ENCODE results near the gene SFT2D2.
"Not testable (repeated sequence)": the region's sequence is repeated elsewhere in the genome, so short reads cannot be mapped to it uniquely, and the experiment has no call there.

Gene SFT2D2

GRCh38 chr1:168225476-168226190, at the start of gene SFT2D2:
Gene SFT2D2, plus strand, starts transcription at chr1:168226004. Its CDS starts 76 bp downstream, at chr1:168226080.
- DNase-seq = peak; percentile 83

DNA sequence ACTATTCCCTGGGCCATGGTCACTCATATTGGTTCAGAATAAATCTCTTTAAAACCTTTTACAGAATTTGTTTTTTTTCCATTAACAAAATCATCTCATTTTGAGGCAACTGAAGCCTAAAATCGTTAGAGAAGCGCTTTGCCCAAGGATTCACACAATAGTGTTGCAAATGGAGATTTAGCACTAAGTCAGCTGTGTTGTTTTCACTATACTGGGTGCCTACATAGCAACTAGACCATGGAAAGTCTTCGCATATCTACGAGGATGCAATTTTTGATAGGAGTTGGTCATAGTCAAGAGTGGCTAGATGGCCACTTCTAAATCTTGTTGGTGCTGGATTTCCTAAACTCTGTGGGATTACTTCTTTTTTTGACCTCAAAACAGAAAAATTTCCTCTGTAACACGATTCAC, 47.6 kb upstream of the SFT2D2 start:
- no peak for DNase-seq

- peak; percentile 92 for DNase-seq
These were observed 47.0 kb upstream of the SFT2D2 start, which contains the start of gene TIPRL for GRCh38 chr1:168178638-168179437. Gene TIPRL, plus strand, starts transcription at chr1:168178962. Its CDS starts 116 bp downstream, at chr1:168179078.

- DNase-seq = no peak
These were observed 46.2 kb upstream of the SFT2D2 start for GRCh38 chr1:168179438-168180147.

- DNase-seq = no peak
These were observed 45.7 kb upstream of the SFT2D2 start for GRCh38 chr1:168180148-168180524.

DNA sequence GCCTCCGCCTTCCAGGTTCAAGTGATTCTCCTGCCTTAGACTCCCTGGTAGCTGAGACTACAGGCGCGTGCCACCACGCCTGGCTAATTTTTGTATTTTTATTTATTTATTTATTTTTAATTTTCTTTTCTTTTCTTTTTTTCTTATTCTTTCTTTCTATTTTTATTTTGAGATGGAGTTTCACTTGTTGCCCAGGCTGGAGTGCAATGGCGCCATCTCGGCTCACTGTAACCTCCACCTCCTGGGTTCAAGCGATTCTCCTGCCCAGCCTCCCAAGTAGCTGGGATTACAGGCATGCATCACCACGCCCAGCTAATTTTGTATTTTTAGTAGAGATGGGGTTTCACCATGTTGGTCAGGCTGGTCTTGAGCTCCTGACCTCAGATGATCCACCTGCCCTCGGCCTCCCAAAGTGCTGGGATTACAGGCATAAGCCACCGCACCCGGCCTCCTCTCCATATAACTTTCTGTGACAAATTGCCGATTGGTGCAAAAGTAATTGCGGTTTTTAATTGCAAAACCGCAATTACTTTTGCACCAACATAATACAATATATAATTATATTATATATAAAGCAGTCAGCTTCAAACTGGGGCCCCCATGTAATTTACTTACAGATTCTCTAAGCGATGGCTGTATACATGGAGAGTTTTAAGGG, 44.6 kb upstream of the SFT2D2 start:
- not testable (repeated sequence) for DNase-seq

DNA sequence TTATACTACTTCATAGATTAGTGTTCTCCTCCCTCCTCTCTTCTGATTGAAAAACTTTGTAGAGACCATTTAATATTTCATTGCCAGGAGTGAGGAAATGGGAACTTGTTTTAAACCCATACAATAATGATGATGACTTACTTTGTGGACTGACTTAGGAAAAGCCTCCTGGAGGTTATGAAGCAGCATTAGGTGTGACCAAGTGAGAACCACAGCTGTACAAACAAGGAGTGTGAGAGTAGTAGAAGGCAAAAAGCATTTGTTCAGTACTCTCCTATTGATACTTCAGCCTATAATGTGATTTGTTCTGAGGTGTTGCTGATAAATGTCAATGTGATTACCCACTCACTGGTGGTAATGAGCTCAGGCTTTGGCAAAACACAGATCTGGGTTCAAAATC, 38.6 kb upstream of the SFT2D2 start:
- no peak for DNase-seq

GRCh38 chr1:168190403-168190802, 35.4 kb upstream of the SFT2D2 start:
- DNase-seq = no peak

DNA sequence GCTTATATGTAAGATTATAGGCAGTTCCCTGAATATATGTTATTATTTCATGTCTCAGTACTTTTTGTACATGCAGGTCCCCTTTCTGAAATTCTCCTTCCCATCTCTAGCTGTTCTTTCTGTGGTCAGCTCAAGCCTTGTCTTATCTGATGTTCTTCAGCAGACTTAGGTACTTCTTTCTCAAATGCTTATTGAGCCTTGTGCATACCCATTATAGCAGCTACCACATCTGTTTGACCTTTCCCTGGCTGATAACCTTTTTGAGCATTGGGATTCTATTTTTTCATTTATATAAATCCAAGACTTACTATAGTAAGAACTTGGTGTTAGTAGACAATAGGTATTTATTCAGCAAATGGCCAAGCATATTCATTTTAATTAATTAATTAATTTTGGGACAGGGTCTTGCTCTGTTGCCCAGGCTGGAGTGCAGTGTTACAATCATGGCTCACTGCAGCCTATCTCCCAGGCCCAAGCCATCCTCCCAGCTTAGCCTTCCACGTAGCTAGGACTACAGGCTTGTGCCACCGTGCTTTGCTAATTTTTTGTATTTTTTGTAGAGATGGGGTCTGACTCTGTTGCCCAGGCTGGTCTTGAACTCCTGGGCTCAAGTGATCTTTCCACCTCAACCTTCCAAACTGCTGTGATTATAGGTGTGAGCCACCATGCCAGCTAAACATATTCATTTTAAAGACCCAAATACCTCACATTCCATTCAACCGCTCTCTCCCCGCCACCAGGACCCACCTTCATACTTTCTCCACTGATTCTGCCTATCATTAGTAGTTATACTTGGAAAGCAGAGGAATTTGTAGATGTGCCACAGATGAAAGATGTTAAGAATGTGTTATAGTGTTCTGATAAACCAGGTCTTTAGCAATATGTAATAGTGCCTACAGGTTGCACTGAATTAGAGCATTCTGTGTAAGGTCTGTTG, 30.3 kb upstream of the SFT2D2 start:
- DNase-seq = no peak

- DNase-seq = no peak
These were observed 26.7 kb upstream of the SFT2D2 start for GRCh38 chr1:168199056-168199455.

GRCh38 chr1:168202941-168203654, 22.7 kb upstream of the SFT2D2 start:
- DNase-seq = no peak

DNA sequence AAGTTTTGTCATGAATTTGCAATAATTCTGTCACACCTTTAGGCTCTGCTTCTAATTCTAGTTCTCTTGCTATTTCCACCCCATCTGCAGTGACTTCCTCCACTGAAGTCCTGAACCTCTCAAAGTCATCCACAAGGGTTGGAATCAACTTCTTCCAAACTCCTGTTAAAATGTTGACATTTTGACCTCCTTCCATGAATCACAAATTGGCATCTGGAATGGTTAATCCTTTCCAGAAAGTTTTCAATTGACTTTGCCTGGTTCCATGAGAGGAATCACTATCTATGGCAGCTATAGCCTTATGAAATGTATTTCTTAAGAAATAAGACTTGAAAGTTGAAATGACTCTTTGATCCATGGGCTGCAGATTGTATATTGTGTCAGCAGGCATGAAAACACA, 19.7 kb upstream of the SFT2D2 start:
- no peak for DNase-seq

GRCh38 chr1:168207673-168208072, 18.1 kb upstream of the SFT2D2 start:
- DNase-seq = not testable (repeated sequence)

- no peak for DNase-seq
These were observed 15.5 kb upstream of the SFT2D2 start for GRCh38 chr1:168210312-168210711.

GRCh38 chr1:168213349-168213748, 12.5 kb upstream of the SFT2D2 start:
- no peak for DNase-seq

GRCh38 chr1:168216171-168216570, 9.6 kb upstream of the SFT2D2 start:
- DNase-seq = no peak

- no peak for DNase-seq
These were observed 8.1 kb upstream of the SFT2D2 start for GRCh38 chr1:168217664-168218063.

DNA sequence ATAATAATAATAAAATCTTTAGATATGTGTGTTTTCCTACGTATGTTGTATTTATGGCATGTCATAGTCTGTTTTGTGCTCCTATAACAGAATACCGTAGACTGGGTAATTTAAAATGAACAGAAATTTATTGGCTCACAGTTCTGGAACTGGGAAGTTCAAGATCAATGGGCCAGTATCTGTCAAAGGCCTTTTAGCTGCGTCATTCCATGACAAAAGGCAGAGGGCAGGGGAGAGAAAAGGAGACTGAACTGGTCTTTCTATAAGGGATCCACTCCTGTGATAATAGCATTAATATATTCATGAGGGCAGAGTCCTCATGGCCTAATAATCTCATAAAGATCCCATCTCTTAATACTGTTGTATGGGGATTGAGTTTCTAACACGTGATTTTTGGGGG, 7.1 kb upstream of the SFT2D2 start:
- DNase-seq = no peak

- DNase-seq = no peak
These were observed 5.3 kb upstream of the SFT2D2 start for GRCh38 chr1:168220470-168220871.

- no peak for DNase-seq
These were observed 4.5 kb upstream of the SFT2D2 start for GRCh38 chr1:168221275-168221674.

- no peak for DNase-seq
These were observed 2.5 kb upstream of the SFT2D2 start for GRCh38 chr1:168223261-168223660.
